AG09309 (cell line): ENCODE results near the gene PABPC1L.
A peak's percentile ranks its signal among the peaks of the same experiment; 100 is the strongest.

Experiments
- DNase-seq: peaks from one replicate; pipeline ENCODE4 v3.0.0-alpha.2; 2010; ENCODE audit warnings: low read depth
- H3K4me3 ChIP-seq: 2 replicates; pipeline ENCODE4 v1.5.1; 2011; ENCODE audit warnings: mild to moderate bottlenecking, low read depth, low read length, moderate library complexity; ENCODE audit not compliant: control insufficient read depth
- CTCF ChIP-seq: IDR thresholded peaks from 2 replicates; pipeline ENCODE4 v1.5.1; 2011; ENCODE audit warnings: mild to moderate bottlenecking, low read depth, low read length, inconsistent platforms; ENCODE audit not compliant: insufficient read depth, control insufficient read depth; ENCODE audit errors: missing control alignments

The PABPC1L gene

GRCh38 chr20:44959082-44959637 is 49.3 kb downstream of the PABPC1L start:
- DNase-seq: no peak
- peak overlapping the region; percentile 68 for H3K4me3 ChIP-seq
- TF ChIP-seq CTCF: no peak

- peak overlapping the region; percentile 68 for H3K4me3 ChIP-seq
- DNase-seq: no peak
- no peak for TF ChIP-seq CTCF
These were observed 49.8 kb downstream of the PABPC1L start for GRCh38 chr20:44959638-44960102.

GRCh38 chr20:44960103-44960852 is 50.4 kb downstream of the PABPC1L start, which contains the start of gene TOMM34:
TSS of gene TOMM34 (minus strand) at chr20:44960397. CDS start at chr20:44960333, 64 bp downstream.
- peak within 1 kb of the TSS; percentile 68 for H3K4me3 ChIP-seq
- no peak for TF ChIP-seq CTCF
- DNase-seq: peak; percentile 46

GRCh38 chr20:44961011-44961869 is 51.4 kb downstream of the PABPC1L start:
- DNase-seq: no peak
- TF ChIP-seq CTCF: no peak
- no peak overlapping the region for H3K4me3 ChIP-seq

- no peak for DNase-seq
- no peak for TF ChIP-seq CTCF
- no peak overlapping the region for H3K4me3 ChIP-seq
These were observed 52.0 kb downstream of the PABPC1L start for GRCh38 chr20:44961870-44962267.

- no peak overlapping the region for H3K4me3 ChIP-seq
- no peak for DNase-seq
- TF ChIP-seq CTCF: no peak
These were observed 52.6 kb downstream of the PABPC1L start for GRCh38 chr20:44962483-44962882.
